A549 (cell line): ENCODE results near the gene CHST7.

Experiments
- CTCF ChIP-seq: fragments of >200 bp; sonication (Bioruptor Twin); formaldehyde crosslinking; IDR thresholded peaks from 3 replicates; pipeline ENCODE4 v1.5.1; 2016
- EP300 ChIP-seq, 2 experiments: fragments of >200 bp; sonication (Bioruptor Twin); formaldehyde crosslinking; IDR thresholded peaks; 2 replicates in 1 of 2; 3 replicates in 1 of 2; pipeline ENCODE4 v1.6.1; 2016 to 2017
- JUN ChIP-seq, 2 experiments: fragments of >200 bp; sonication (Bioruptor Twin); formaldehyde crosslinking; IDR thresholded peaks; 2 replicates in 1 of 2; 3 replicates in 1 of 2; pipeline ENCODE4 v1.6.1; 2016 to 2017
- JUNB ChIP-seq: fragments of >200 bp; sonication (Bioruptor Twin); formaldehyde crosslinking; IDR thresholded peaks from 2 replicates; pipeline ENCODE4 v1.6.1; 2016
- MAX ChIP-seq: IDR thresholded peaks from 2 replicates; pipeline ENCODE4 v1.6.1; 2012
- POLR2A ChIP-seq: IDR thresholded peaks from 2 replicates; pipeline ENCODE4 v1.6.1; 2012; ENCODE audit warnings: mild to moderate bottlenecking, low read length
- RAD21 ChIP-seq, 2 experiments: fragments of >200 bp in 1 of 2; sonication (Bioruptor Twin) in 1 of 2; formaldehyde crosslinking in 1 of 2; IDR thresholded peaks in 1 of 2; conservative IDR thresholded peaks in 1 of 2; 2 replicates in 1 of 2; 3 replicates in 1 of 2; pipeline ENCODE4 v1.6.1; 2012 to 2018; ENCODE audit warnings: inconsistent platforms in 1 of 2
- RARB ChIP-seq: fragments of 250-450 bp; sonication (Bioruptor Pico); IDR thresholded peaks from 2 replicates; pipeline ENCODE4 v1.8.0; 2021; ENCODE audit warnings: mild to moderate bottlenecking, moderate library complexity
- REST ChIP-seq: fragments of 200-600 bp; sonication (generic); IDR thresholded peaks from 2 replicates; pipeline ENCODE4 v1.6.1; 2016; ENCODE audit warnings: antibody characterized with exemption, mild to moderate bottlenecking, moderate library complexity
- RNF2 ChIP-seq: fragments of 200-600 bp; sonication (generic); IDR thresholded peaks from 2 replicates; pipeline ENCODE4 v1.6.1; 2016; ENCODE audit warnings: low read depth, mild to moderate bottlenecking, antibody characterized with exemption, moderate library complexity, borderline replicate concordance
- SMC3 ChIP-seq: fragments of >200 bp; sonication (Bioruptor Twin); formaldehyde crosslinking; IDR thresholded peaks from 3 replicates; pipeline ENCODE4 v1.6.1; 2018; ENCODE audit warnings: inconsistent platforms
- USF2 ChIP-seq: fragments of 450-650 bp; IDR thresholded peaks from 2 replicates; pipeline ENCODE4 v1.6.1; 2014; ENCODE audit warnings: antibody characterized with exemption
- ZFP36 ChIP-seq: fragments of 450-650 bp; IDR thresholded peaks from 2 replicates; pipeline ENCODE4 v1.6.1; 2014; ENCODE audit warnings: borderline replicate concordance; ENCODE audit not compliant: partially characterized antibody

- no peak for TF ChIP-seq SMC3
- no peak for TF ChIP-seq RAD21 (conservative IDR thresholded peaks at IDR 0.05 in 1 of 2, IDR thresholded peaks at IDR 0.05 in 1 of 2)
- TF ChIP-seq CTCF: no peak
- TF ChIP-seq POLR2A: no peak
- no peak for TF ChIP-seq ZFP36
- TF ChIP-seq EP300 (IDR thresholded peaks at IDR 0.05): no peak
- no peak for TF ChIP-seq USF2
- no peak for TF ChIP-seq MAX
- TF ChIP-seq REST: no peak
- no peak for TF ChIP-seq JUN (IDR thresholded peaks at IDR 0.05)
- no peak for TF ChIP-seq JUNB
- TF ChIP-seq RARB (CRISPR knock-in tag): no peak
- TF ChIP-seq RNF2: no peak
Observed at GRCh38 chrX:46602468-46603102, 29.0 kb downstream of the CHST7 start.
